GM18526 (cell line): Measurements from ENCODE around the gene AP3B1.

Source experiments
- POLR2A ChIP-seq: IDR thresholded peaks from 3 replicates; pipeline ENCODE4 v1.6.1; 2011; ENCODE audit not compliant: insufficient read length; ENCODE audit errors: extremely low read depth

AP3B1 gene

GRCh38 chr5:77993141-77993854 lies 301.2 kb downstream of the AP3B1 start:
- no peak for TF ChIP-seq POLR2A

GRCh38 chr5:77991084-77991483 lies 303.4 kb downstream of the AP3B1 start:
- no peak for TF ChIP-seq POLR2A

- TF ChIP-seq POLR2A: no peak
Measured at GRCh38 chr5:77990020-77990419, 304.5 kb downstream of the AP3B1 start.

GRCh38 chr5:77987988-77988387 lies 306.5 kb downstream of the AP3B1 start:
- TF ChIP-seq POLR2A: no peak

GRCh38 chr5:77987331-77987730 lies 307.2 kb downstream of the AP3B1 start:
- TF ChIP-seq POLR2A: no peak

GRCh38 chr5:77986261-77986660 lies 308.2 kb downstream of the AP3B1 start:
- no peak for TF ChIP-seq POLR2A

GRCh38 chr5:77985247-77985646 lies 309.3 kb downstream of the AP3B1 start:
- no peak for TF ChIP-seq POLR2A

- no peak for TF ChIP-seq POLR2A
Measured at GRCh38 chr5:77984587-77984986, 309.9 kb downstream of the AP3B1 start.

- TF ChIP-seq POLR2A: no peak
Measured at GRCh38 chr5:77983482-77984199, 310.9 kb downstream of the AP3B1 start.

GRCh38 chr5:77981820-77982219 lies 312.7 kb downstream of the AP3B1 start:
- TF ChIP-seq POLR2A: no peak

GRCh38 chr5:77974576-77974975 lies 319.9 kb downstream of the AP3B1 start:
- TF ChIP-seq POLR2A: no peak

GRCh38 chr5:77973253-77973609 lies 321.3 kb downstream of the AP3B1 start:
- no peak for TF ChIP-seq POLR2A

GRCh38 chr5:77972469-77973252 lies 321.8 kb downstream of the AP3B1 start:
- no peak for TF ChIP-seq POLR2A

- no peak for TF ChIP-seq POLR2A
Measured at GRCh38 chr5:77971776-77972468, 322.6 kb downstream of the AP3B1 start.

GRCh38 chr5:77970891-77971290 lies 323.6 kb downstream of the AP3B1 start:
- TF ChIP-seq POLR2A: no peak

GRCh38 chr5:77963795-77964194 lies 330.7 kb downstream of the AP3B1 start:
- TF ChIP-seq POLR2A: no peak

GRCh38 chr5:77960863-77961396 lies 333.6 kb downstream of the AP3B1 start:
- no peak for TF ChIP-seq POLR2A
